Measurements from ENCODE around the gene ARHGAP22.
"Not testable (repeated sequence)": the region's sequence is repeated elsewhere in the genome, so short reads cannot be mapped to it uniquely, and the experiment has no call there.

The ARHGAP22 gene

GRCh38 chr10:48604991-48605508, at the start of gene ARHGAP22:
Gene ARHGAP22, minus strand, starts transcription at chr10:48605073. Its CDS starts 277 bp downstream, at chr10:48604796.
- DNase-seq (ENCODE audit: low read depth, low spot score): no peak

- no peak for DNase-seq (ENCODE audit: low read depth, low spot score)
These were observed 49.2 kb upstream of the ARHGAP22 start for GRCh38 chr10:48653944-48654698.

- no peak for DNase-seq (ENCODE audit: low read depth, low spot score)
These were observed 48.5 kb upstream of the ARHGAP22 start for GRCh38 chr10:48653347-48653746.

GRCh38 chr10:48652344-48652743, 47.5 kb upstream of the ARHGAP22 start:
- DNase-seq (ENCODE audit: low read depth, low spot score): no peak

GRCh38 chr10:48651839-48652238, 47.0 kb upstream of the ARHGAP22 start:
- no peak for DNase-seq (ENCODE audit: low read depth, low spot score)

GRCh38 chr10:48651293-48651692, 46.4 kb upstream of the ARHGAP22 start:
- no peak for DNase-seq (ENCODE audit: low read depth, low spot score)

GRCh38 chr10:48649349-48649944, 44.6 kb upstream of the ARHGAP22 start:
- DNase-seq (ENCODE audit: low read depth, low spot score): no peak

- no peak for DNase-seq (ENCODE audit: low read depth, low spot score)
These were observed 43.5 kb upstream of the ARHGAP22 start for GRCh38 chr10:48648172-48648942.

- DNase-seq (ENCODE audit: low read depth, low spot score): not testable (repeated sequence)
These were observed 42.2 kb upstream of the ARHGAP22 start for GRCh38 chr10:48647073-48647472.

- no peak for DNase-seq (ENCODE audit: low read depth, low spot score)
These were observed 40.7 kb upstream of the ARHGAP22 start for GRCh38 chr10:48645600-48645999.

- not testable (repeated sequence) for DNase-seq (ENCODE audit: low read depth, low spot score)
These were observed 36.3 kb upstream of the ARHGAP22 start for GRCh38 chr10:48641099-48641690.

GRCh38 chr10:48640326-48640725, 35.5 kb upstream of the ARHGAP22 start:
- no peak for DNase-seq (ENCODE audit: low read depth, low spot score)

- DNase-seq (ENCODE audit: low read depth, low spot score): no peak
These were observed 34.8 kb upstream of the ARHGAP22 start for GRCh38 chr10:48639632-48640031.

- no peak for DNase-seq (ENCODE audit: low read depth, low spot score)
These were observed 34.1 kb upstream of the ARHGAP22 start for GRCh38 chr10:48638739-48639527.

- DNase-seq (ENCODE audit: low read depth, low spot score): no peak
These were observed 33.3 kb upstream of the ARHGAP22 start for GRCh38 chr10:48638158-48638557.

- DNase-seq (ENCODE audit: low read depth, low spot score): no peak
These were observed 32.0 kb upstream of the ARHGAP22 start for GRCh38 chr10:48636901-48637300.

GRCh38 chr10:48636231-48636630, 31.4 kb upstream of the ARHGAP22 start:
- no peak for DNase-seq (ENCODE audit: low read depth, low spot score)

- no peak for DNase-seq (ENCODE audit: low read depth, low spot score)
These were observed 30.2 kb upstream of the ARHGAP22 start for GRCh38 chr10:48634984-48635557.

GRCh38 chr10:48634198-48634983, 29.5 kb upstream of the ARHGAP22 start:
- DNase-seq (ENCODE audit: low read depth, low spot score): peak; percentile 69

Data from brain pericyte (primary cell).